Measurements from ENCODE around the gene FAR1.

FAR1 gene

DNA sequence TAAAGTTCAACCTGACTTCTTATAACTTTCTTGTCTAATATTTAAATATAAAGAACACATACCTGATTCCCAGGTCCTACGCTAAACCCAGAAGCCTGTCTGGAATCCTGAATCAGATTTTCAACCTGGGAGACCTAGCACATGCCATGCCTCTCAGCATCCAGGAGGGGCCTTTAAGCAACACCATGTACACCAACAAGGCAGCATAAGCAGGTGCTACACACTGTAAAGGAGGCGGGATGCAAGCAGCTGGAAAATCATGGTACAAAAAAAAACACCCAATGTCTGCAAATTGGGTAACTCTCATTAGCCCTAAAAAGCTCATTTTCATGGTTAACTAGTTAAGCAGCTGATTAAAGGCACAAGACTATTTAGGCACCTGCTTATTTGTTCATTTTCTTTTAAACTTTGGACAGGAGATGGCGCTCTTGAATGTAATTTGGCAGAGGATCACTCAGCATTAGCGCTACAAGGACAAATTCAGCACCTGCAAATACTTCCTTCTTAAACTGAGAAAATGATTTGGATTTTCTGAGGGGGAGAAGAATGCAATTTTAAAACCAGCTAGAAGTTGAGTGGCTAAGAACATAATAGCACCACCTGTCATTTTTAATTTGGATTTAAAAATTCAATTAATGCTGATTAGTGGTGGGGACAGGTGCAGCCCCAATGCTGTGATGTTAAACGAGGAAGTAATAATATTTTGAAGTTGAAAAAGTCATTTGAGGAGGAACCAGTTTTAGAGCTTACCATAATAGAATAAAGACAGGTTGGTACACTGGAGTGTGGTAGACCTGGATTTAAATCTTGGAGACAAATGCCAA is 104.0 kb downstream of the FAR1 start:
- DNase-seq (ENCODE audit: extremely low read depth, insufficient read length): peak; percentile 12
- H3K36me3 ChIP-seq (ENCODE audit: control insufficient read depth, insufficient read depth, low read length): no peaks in the 10 kb centered on the region
- TF ChIP-seq, protein P1, sequence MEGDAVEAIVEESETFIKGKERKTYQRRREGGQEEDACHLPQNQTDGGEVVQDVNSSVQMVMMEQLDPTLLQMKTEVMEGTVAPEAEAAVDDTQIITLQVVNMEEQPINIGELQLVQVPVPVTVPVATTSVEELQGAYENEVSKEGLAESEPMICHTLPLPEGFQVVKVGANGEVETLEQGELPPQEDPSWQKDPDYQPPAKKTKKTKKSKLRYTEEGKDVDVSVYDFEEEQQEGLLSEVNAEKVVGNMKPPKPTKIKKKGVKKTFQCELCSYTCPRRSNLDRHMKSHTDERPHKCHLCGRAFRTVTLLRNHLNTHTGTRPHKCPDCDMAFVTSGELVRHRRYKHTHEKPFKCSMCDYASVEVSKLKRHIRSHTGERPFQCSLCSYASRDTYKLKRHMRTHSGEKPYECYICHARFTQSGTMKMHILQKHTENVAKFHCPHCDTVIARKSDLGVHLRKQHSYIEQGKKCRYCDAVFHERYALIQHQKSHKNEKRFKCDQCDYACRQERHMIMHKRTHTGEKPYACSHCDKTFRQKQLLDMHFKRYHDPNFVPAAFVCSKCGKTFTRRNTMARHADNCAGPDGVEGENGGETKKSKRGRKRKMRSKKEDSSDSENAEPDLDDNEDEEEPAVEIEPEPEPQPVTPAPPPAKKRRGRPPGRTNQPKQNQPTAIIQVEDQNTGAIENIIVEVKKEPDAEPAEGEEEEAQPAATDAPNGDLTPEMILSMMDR (IDR thresholded peaks at IDR 0.05; ENCODE audit: insufficient read depth, low read length, poor library complexity, severe bottlenecking): peak; percentile 36
- H3K27me3 ChIP-seq (replicated peaks; ENCODE audit: control insufficient read depth, insufficient read depth, low read length): no peaks in the 10 kb centered on the region
- H3K4me3 ChIP-seq (replicated peaks; ENCODE audit: low read depth, low read length): no peak overlapping the region

DNA sequence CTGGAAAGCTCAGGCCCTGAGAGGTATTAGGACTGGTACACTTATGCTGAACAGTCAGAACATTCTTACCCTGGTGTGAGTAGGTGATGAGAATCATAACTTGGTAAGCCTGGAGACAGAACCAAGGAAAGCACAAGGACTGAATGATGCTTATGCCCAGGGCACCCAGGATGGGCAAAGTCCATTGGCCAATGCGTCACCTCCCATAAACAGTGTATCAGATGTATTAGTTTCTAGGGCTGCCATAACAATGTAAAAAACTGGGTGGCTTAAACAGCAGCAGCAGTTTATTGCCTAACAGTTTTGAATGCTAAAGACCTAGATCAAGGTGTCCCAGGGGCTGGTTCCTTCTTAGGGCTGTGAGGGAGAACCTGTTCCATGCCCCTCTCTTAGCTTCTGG is 107.0 kb downstream of the FAR1 start:
- no peaks in the 10 kb centered on the region for H3K27me3 ChIP-seq (replicated peaks; ENCODE audit: control insufficient read depth, insufficient read depth, low read length)
- DNase-seq (ENCODE audit: extremely low read depth, insufficient read length): no peak
- TF ChIP-seq, protein P1 (IDR thresholded peaks at IDR 0.05; ENCODE audit: insufficient read depth, low read length, poor library complexity, severe bottlenecking): no peak
- no peaks in the 10 kb centered on the region for H3K36me3 ChIP-seq (ENCODE audit: control insufficient read depth, insufficient read depth, low read length)
- H3K4me3 ChIP-seq (replicated peaks; ENCODE audit: low read depth, low read length): no peak overlapping the region

DNA sequence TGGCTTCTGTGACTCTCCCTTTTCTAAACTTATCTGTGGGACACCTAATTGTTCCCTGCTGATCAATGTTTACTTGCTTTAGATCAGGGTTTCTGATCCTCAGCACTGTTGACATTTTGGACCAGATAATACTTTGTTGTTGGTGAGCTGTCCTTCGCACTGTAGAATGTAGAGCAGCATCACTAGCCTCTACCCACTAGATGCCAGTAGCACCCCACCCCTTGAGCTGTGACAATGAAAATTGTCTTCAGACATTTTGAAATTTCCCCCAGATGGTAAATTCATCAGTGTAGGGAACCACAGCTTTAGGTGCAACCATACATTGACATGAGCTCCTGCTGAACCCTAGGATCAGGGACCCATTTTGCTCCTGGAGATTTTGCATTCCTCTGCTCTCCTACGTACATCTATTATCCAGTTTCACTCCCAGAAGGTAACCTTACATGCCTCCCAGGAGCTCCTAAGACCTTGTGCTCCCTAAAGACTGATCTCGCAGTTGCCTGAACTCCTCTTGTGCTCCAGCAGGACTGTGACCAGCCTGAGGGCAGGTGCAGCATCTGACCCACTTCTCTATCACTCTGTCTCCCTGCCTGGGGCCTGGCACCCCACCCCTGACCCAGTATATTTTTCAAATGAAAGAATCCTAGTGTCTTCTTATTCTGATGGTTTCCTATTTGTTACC is 107.8 kb downstream of the FAR1 start:
- no peak for DNase-seq (ENCODE audit: extremely low read depth, insufficient read length)
- no peaks in the 10 kb centered on the region for H3K36me3 ChIP-seq (ENCODE audit: control insufficient read depth, insufficient read depth, low read length)
- no peaks in the 10 kb centered on the region for H3K27me3 ChIP-seq (replicated peaks; ENCODE audit: control insufficient read depth, insufficient read depth, low read length)
- TF ChIP-seq, protein P1 (IDR thresholded peaks at IDR 0.05; ENCODE audit: insufficient read depth, low read length, poor library complexity, severe bottlenecking): peak; percentile 16
- no peak overlapping the region for H3K4me3 ChIP-seq (replicated peaks; ENCODE audit: low read depth, low read length)

DNA sequence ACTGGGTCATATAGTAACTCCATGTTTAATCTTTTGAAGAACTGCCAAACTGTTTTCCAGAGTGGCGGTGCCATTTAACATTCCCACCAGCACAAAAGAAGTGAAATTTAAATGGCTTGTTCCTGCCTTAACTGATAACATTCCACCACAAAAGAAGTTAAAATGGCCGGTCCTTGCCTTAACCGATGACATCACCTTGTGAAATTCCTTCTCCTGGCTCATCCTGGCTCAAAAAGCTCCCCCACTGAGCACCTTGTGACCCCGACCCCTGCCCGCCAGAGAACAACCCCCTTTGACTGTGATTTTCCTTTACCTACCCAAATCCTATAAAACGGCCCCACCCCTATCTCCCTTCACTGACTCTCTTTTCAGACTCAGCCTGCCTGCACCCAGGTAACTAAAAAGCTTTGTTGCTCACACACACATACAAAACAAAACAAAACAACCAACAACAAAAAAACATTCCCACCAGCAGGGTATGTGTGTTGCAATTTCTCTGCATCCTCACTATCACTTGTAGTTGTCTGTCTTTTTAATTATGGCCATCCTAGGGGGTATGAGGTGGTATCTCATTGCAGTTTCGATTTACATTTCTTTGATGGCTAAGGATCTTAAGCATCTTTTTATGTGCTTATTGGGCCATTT is 109.0 kb downstream of the FAR1 start:
- no peaks in the 10 kb centered on the region for H3K27me3 ChIP-seq (replicated peaks; ENCODE audit: control insufficient read depth, insufficient read depth, low read length)
- TF ChIP-seq, protein P1 (IDR thresholded peaks at IDR 0.05; ENCODE audit: insufficient read depth, low read length, poor library complexity, severe bottlenecking): no peak
- H3K4me3 ChIP-seq (replicated peaks; ENCODE audit: low read depth, low read length): no peak overlapping the region
- DNase-seq (ENCODE audit: extremely low read depth, insufficient read length): no peak
- no peaks in the 10 kb centered on the region for H3K36me3 ChIP-seq (ENCODE audit: control insufficient read depth, insufficient read depth, low read length)

DNA sequence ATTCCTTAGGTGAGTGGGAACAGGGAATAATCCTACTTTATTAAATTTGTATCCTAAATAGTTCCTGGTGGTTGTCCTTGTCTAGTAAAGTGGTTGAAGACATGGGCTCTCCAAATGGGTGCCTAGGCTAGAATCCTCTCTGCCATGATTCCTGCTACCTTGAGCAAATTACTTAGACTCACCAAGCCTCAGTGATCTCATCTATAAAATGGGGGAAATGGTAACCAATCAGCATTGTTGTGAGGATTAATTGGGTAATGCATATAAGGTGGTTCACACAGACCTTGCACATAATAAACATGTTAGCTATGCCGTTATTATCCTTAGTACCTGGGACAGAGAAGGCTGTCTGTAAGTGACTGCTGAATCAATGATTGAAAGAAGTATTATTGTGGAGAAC is 109.9 kb downstream of the FAR1 start:
- Histone ChIP-seq H3K36me3 (ENCODE audit: control insufficient read depth, insufficient read depth, low read length) (no peaks in the 10 kb centered on the region), H3K27me3 (replicated peaks; ENCODE audit: control insufficient read depth, insufficient read depth, low read length) (no peaks in the 10 kb centered on the region), H3K4me3 (replicated peaks; ENCODE audit: low read depth, low read length) (no peak overlapping the region)
- no peak for DNase-seq (ENCODE audit: extremely low read depth, insufficient read length)
- TF ChIP-seq, protein P1 (IDR thresholded peaks at IDR 0.05; ENCODE audit: insufficient read depth, low read length, poor library complexity, severe bottlenecking): no peak

Measured in GM06990 (cell line).